K562 (cell line): ENCODE measurements around the gene DUSP10. TPM values are rescaled to one million over a fixed set of nuclear protein-coding genes. Genes with fewer than 3 reads are reported as not detected.

Experiments used
- ATAC-seq: fragments of 200-7000 bp; cut with Tn5 transposase; 3 replicates; pipeline ENCODE4 v1.9.1; 2020; ENCODE audit warnings: moderate library complexity
- BruUV-seq: library from RNA; stranded (reverse); fragments of 400-500 nt; replicated peaks from 2 replicates; lab custom pipeline; 2021; lab: Mats Ljungman, UMichigan
- CTCF ChIA-PET: fragments of 300-600 bp; formaldehyde crosslinking; extraction: SDS; loops from one replicate; lab custom pipeline; 2021; ENCODE audit warnings: low intra/inter-chr PET ratio; lab: Yijun Ruan, JAX
- POLR2A ChIA-PET: fragments of 300-600, 350-650 bp; sonication (Branson Sonifier 250); formaldehyde crosslinking; extraction: SDS; loops from one replicate; lab custom pipeline; 2021; ENCODE audit warnings: antibody characterized with exemption, inconsistent platforms; lab: Yijun Ruan, JAX
- DNase-seq, 4 experiments: peaks; one replicate each; pipeline versions ENCODE4 v3.0.0 to v3.0.0-alpha.2; 2011 to 2018; ENCODE audit warnings: low spot score in 3 of 4, mixed read lengths in 3 of 4; ENCODE audit errors: extremely low read depth in 1 of 4
- FAIRE-seq: peaks from 2 replicates; lab custom pipeline; 2011; peaks lifted over from hg19 to GRCh38; lab: Jason Lieb, UNC
- H2AFZ ChIP-seq: 2 replicates; pipeline ENCODE4 v1.6.0; 2011; ENCODE audit warnings: low read depth, low read length, control low read depth, inconsistent platforms
- H3K27ac ChIP-seq: fragments of 200-600 bp; 3 replicates; pipeline ENCODE4 v1.8.0; 2011; ENCODE audit warnings: low read depth, mild to moderate bottlenecking, control low read depth, inconsistent platforms, low read length, moderate library complexity, mixed read lengths; ENCODE audit errors: extremely low read depth
- H3K27me3 ChIP-seq, 2 experiments: fragments of 300-600 bp in 1 of 2; 2 replicates in 1 of 2; 3 replicates in 1 of 2; pipeline versions ENCODE4 v1.6.0 to v1.8.0; 2011; ENCODE audit warnings: inconsistent platforms in 2 of 2, low read length in 2 of 2, mild to moderate bottlenecking in 1 of 2, mixed read lengths in 1 of 2, moderate library complexity in 1 of 2; ENCODE audit not compliant: control insufficient read depth in 2 of 2, insufficient read depth in 2 of 2
- H3K36me3 ChIP-seq: fragments of 300-600 bp; 3 replicates; pipeline ENCODE4 v1.8.0; 2011; ENCODE audit warnings: mild to moderate bottlenecking, low read length, inconsistent platforms; ENCODE audit not compliant: control insufficient read depth, insufficient read depth
- H3K4me1 ChIP-seq, 2 experiments: fragments of 200-600 bp in 1 of 2; replicated peaks in 1 of 2; 2 replicates in 1 of 2; 3 replicates in 1 of 2; pipeline versions ENCODE4 v1.5.1 to v1.8.0; 2011; ENCODE audit warnings: inconsistent platforms in 2 of 2, low read length in 2 of 2, mild to moderate bottlenecking in 1 of 2, mixed read lengths in 1 of 2, moderate library complexity in 1 of 2; ENCODE audit not compliant: control insufficient read depth in 2 of 2, insufficient read depth in 2 of 2
- H3K4me2 ChIP-seq: 2 replicates; pipeline ENCODE4 v1.6.1; 2011; ENCODE audit warnings: low read length, control low read depth, inconsistent platforms, mixed read lengths; ENCODE audit not compliant: insufficient read depth
- H3K4me3 ChIP-seq: fragments of 200-600 bp; sonication (generic), shearing (Covaris generic); 2 replicates; pipeline ENCODE4 v1.5.1; 2016; ENCODE audit warnings: control low read depth, inconsistent platforms
- H3K79me2 ChIP-seq: fragments of 200-600 bp; 3 replicates; pipeline ENCODE4 v1.8.0; 2011; ENCODE audit warnings: low read length, inconsistent platforms; ENCODE audit not compliant: control insufficient read depth, insufficient read depth
- H3K9ac ChIP-seq, 2 experiments: 2 replicates each; pipeline versions ENCODE4 v1.6.0 to v1.6.1; 2011; ENCODE audit warnings: low read depth in 2 of 2, low read length in 2 of 2, control low read depth in 1 of 2, inconsistent platforms in 1 of 2, mild to moderate bottlenecking in 1 of 2, mixed read lengths in 1 of 2; ENCODE audit not compliant: insufficient read depth in 1 of 2
- H3K9me1 ChIP-seq: one replicate; pipeline ENCODE4 v1.6.0; 2011; ENCODE audit warnings: inconsistent platforms, mild to moderate bottlenecking, low read length, moderate library complexity; ENCODE audit not compliant: control insufficient read depth, insufficient read depth
- H3K9me3 ChIP-seq: replicated peaks from 2 replicates; pipeline ENCODE4 v1.5.1; 2011; ENCODE audit warnings: low read depth, low read length, inconsistent platforms; ENCODE audit not compliant: control insufficient read depth, insufficient read depth
- H4K20me1 ChIP-seq: replicated peaks from 2 replicates; pipeline ENCODE4 v1.6.1; 2011; ENCODE audit warnings: low read length, inconsistent platforms, mixed read lengths; ENCODE audit not compliant: control insufficient read depth, insufficient read depth
- BACH1 ChIP-seq: fragments of 200-800 bp; sonication (Bioruptor generic); IDR thresholded peaks from 2 replicates; pipeline ENCODE4 v1.6.1; 2016; ENCODE audit warnings: missing genetic modification characterization, missing compliant biosample characterization
- C11orf30 ChIP-seq: fragments of 450-650 bp; IDR thresholded peaks from 2 replicates; pipeline ENCODE4 v1.6.1; 2016; ENCODE audit warnings: low read depth, mild to moderate bottlenecking
- CREB1 ChIP-seq, 2 experiments: sonication (generic) in 1 of 2; formaldehyde crosslinking in 1 of 2; IDR thresholded peaks; 2 replicates each; pipeline versions ENCODE4 v1.6.1 to v1.8.0; 2012 to 2022; ENCODE audit warnings: inconsistent platforms in 1 of 2, mild to moderate bottlenecking in 1 of 2, missing genetic modification reagents in 1 of 2, moderate library complexity in 1 of 2
- FOSL1 ChIP-seq: fragments of 200-800 bp; sonication (Bioruptor generic); conservative IDR thresholded peaks from 2 replicates; pipeline ENCODE4 v1.6.1; 2016; ENCODE audit warnings: missing genetic modification characterization, missing compliant biosample characterization
- MAFF ChIP-seq: IDR thresholded peaks from 2 replicates; pipeline ENCODE4 v1.6.1; 2012; ENCODE audit warnings: low read length, improper control_type of control experiment
- MAFG ChIP-seq: fragments of 450-650 bp; conservative IDR thresholded peaks from 2 replicates; pipeline ENCODE4 v1.6.1; 2016; ENCODE audit warnings: missing genetic modification characterization, missing compliant biosample characterization
- MAFK ChIP-seq: IDR thresholded peaks from 2 replicates; pipeline ENCODE4 v1.6.1; 2011; ENCODE audit warnings: low read length, improper control_type of control experiment
- NFE2 ChIP-seq: IDR thresholded peaks from 2 replicates; pipeline ENCODE4 v1.6.1; 2014; ENCODE audit warnings: antibody characterized with exemption, low read depth
- NFE2L1 ChIP-seq: fragments of 450-650 bp; IDR thresholded peaks from 2 replicates; pipeline ENCODE4 v1.6.1; 2016; ENCODE audit warnings: missing genetic modification characterization, low read depth, mild to moderate bottlenecking, missing compliant biosample characterization, moderate library complexity, borderline replicate concordance
- PPARD ChIP-seq: fragments of 250-450 bp; sonication (Bioruptor Pico); IDR thresholded peaks from 2 replicates; pipeline ENCODE4 v1.8.0; 2022; ENCODE audit warnings: inconsistent platforms, mild to moderate bottlenecking, moderate library complexity
- STAG1 ChIP-seq: sonication (generic); formaldehyde crosslinking; IDR thresholded peaks from 2 replicates; pipeline ENCODE4 v1.5.0; 2020; ENCODE audit warnings: missing genetic modification reagents, borderline replicate concordance
- ZKSCAN1 ChIP-seq: fragments of 150-350 bp; IDR thresholded peaks from 2 replicates; pipeline ENCODE4 v1.6.1; 2016; ENCODE audit warnings: low read depth, low read length
- ZNF316 ChIP-seq: fragments of 450-650 bp; IDR thresholded peaks from 2 replicates; pipeline ENCODE4 v1.6.1; 2016
- WGBS: fragments of 100-300 bp; shearing (Covaris generic); methylation state at CpG from one replicate; pipeline ENCODE4 v1.1.6; 2016; ENCODE audit warnings: low coverage, mixed read lengths; ENCODE audit not compliant: insufficient coverage; ENCODE audit errors: missing lambda C conversion rate; 5-methylcytosine and 5-hydroxymethylcytosine counted together
- in situ Hi-C: fragments of 300-500 bp; cut with MboI; formaldehyde crosslinking; loops from 4 replicates; pipeline ENCODE4 v1.15.0; 2018; ENCODE audit warnings: inconsistent platforms, mixed read lengths
- intact Hi-C: fragments of 100-400 bp; cut with micrococcal nuclease; formaldehyde crosslinking; loops from 2 replicates; pipeline ENCODE4 v1.14.2; 2022
- polyA plus RNA-seq, 8 experiments: library from polyadenylated mRNA; depleted of rRNA in 4 of 8; stranded (reverse) in 5 of 8; unstranded in 3 of 8; fragments of >200 nt; fragmentation: Nextera tagmentation in 2 of 8; fragmentation: Illumina TruSeq in 1 of 8; extraction: Ambion mirVana in 2 of 8; extraction: Trizol in 1 of 8; gene quantifications; 2 replicates each; pipeline versions ENCODE4 v1.2.1 to v1.2.3, GENCODE V29; 2011 to 2014; ENCODE audit warnings: inconsistent platforms in 1 of 8, missing spikeins in 1 of 8
- total RNA-seq, 7 experiments: library from RNA; depleted of rRNA in 6 of 7; stranded (reverse); fragments of >200 nt in 6 of 7; fragmentation: Illumina TruSeq in 2 of 7; extraction: Trizol in 2 of 7; gene quantifications; 2 replicates each; pipeline versions ENCODE4 v1.2.1 to v1.2.3, GENCODE V29; 2011 to 2021; ENCODE audit warnings: low replicate concordance in 1 of 7
- TF ChIP-seq, protein P1 (sequence below), 2 experiments: fragments of 200-800 bp in 1 of 2; sonication (Bioruptor generic) in 1 of 2; sonication (generic) in 1 of 2; formaldehyde crosslinking in 1 of 2; IDR thresholded peaks in 1 of 2; conservative IDR thresholded peaks in 1 of 2; 2 replicates each; pipeline versions ENCODE4 v1.5.0 to v1.6.1; 2016 to 2020; ENCODE audit warnings: missing compliant biosample characterization in 1 of 2, missing genetic modification characterization in 1 of 2, missing genetic modification reagents in 1 of 2
- TF ChIP-seq, protein P2 (sequence below): fragments of 250-450 bp; sonication (Bioruptor Pico); IDR thresholded peaks from 2 replicates; pipeline ENCODE4 v1.5.0; 2021; ENCODE audit warnings: mild to moderate bottlenecking, borderline replicate concordance

DUSP10 gene
- total and polyA plus RNA-seq, 9 of the 15 experiments (the other 6 are each of a cell fraction or from before 2014, with no cell fraction given), result 1.7 to 8.3 (median 6.1) TPM

DNA sequence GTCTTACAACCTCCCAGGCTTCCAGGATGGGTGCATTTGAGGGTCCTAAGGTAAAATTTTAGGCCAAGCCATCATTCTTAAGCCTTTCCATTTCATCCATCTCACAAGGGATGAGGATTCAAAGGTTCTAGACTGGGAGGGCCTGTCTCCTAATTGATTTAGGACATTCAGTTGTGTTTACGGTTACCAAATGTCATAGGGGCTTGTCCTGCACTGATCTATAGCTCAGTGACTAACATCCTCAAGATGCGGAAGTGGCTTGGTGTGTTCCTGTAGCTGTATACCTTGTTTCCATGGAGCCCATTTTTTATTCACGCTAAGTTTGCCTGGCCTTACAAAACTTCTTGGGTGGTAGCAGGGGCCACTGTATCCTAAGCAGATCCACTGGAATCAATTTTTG, 52.8 kb downstream of the DUSP10 start (continued):
- TF ChIP-seq, protein P1, sequence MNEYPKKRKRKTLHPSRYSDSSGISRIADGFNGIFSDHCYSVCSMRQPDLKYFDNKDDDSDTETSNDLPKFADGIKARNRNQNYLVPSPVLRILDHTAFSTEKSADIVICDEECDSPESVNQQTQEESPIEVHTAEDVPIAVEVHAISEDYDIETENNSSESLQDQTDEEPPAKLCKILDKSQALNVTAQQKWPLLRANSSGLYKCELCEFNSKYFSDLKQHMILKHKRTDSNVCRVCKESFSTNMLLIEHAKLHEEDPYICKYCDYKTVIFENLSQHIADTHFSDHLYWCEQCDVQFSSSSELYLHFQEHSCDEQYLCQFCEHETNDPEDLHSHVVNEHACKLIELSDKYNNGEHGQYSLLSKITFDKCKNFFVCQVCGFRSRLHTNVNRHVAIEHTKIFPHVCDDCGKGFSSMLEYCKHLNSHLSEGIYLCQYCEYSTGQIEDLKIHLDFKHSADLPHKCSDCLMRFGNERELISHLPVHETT (CRISPR knock-in tag; conservative IDR thresholded peaks at IDR 0.05 in 1 of 2, IDR thresholded peaks at IDR 0.05 in 1 of 2), result 0 out of 4 replicates have a peak, but pooled peaks of 1 of the 2 experiments have one; percentile 18
- peak; percentile 60 for TF ChIP-seq FOSL1 (tag)

DNA sequence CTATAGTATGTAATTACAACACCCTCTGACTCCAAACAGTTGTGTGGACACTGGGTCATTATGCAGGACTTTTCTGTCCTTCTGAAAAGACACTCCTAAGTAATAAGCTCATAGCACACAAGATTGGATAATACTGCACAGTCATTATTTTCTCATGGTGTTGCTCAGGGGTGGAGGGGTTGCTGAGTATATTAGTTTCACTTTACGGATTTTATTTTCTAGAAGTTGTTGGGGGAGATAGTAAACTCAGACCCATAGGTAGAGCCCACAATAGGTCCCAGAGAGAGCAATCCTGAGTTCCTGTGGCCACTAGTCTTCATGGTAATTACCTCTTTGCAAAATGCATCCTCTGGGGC, 53.4 kb downstream of the DUSP10 start:
- ATAC-seq, result peak; percentile 48
- CTCF ChIA-PET, result interaction anchor here (0.6 kb wide), 1 partner anchor 766 kb away, joined by 3 read pairs; no protein-coding TSS in a partner anchor
- Histone ChIP-seq H3K36me3 (no peaks in the 10 kb centered on the region), H3K9me3 (no peaks in the 10 kb centered on the region), H2AFZ (peak overlapping the region; percentile 47; the same call in 1 of the 2 replicates), H3K27ac (peak overlapping the region; percentile 18; the same call in 1 of the 3 replicates), H4K20me1 (no peaks in the 10 kb centered on the region), H3K27me3 (no peaks in the 10 kb centered on the region; a peak in 1 of 5 replicates)
- no TSS peak for BruUV-seq
- no peak for FAIRE-seq
- intact Hi-C loops, result no loop called here
- in situ Hi-C loops, result no loop called here
- peak; percentile 55 for TF ChIP-seq NFE2
- 0 out of 2 replicates have a peak, but pooled peaks have one; percentile 6 for TF ChIP-seq MAFK
- TF ChIP-seq BACH1 (tag), result 0 out of 2 replicates have a peak, but pooled peaks have one; percentile 31
- peak; percentile 68; the same call in 1 of the 2 replicates for TF ChIP-seq C11orf30
- 0 out of 2 replicates have a peak, but pooled peaks have one; percentile 20 for TF ChIP-seq MAFF
- no peak for TF ChIP-seq ZKSCAN1
- peak; percentile 86 for TF ChIP-seq MAFG (tag)
- peak; percentile 16; the same call in 1 of the 2 replicates for TF ChIP-seq NFE2L1 (tag)
- no peak for TF ChIP-seq STAG1 (CRISPR knock-in tag)
- TF ChIP-seq CREB1 (IDR thresholded peaks at IDR 0.05), result no peak
- TF ChIP-seq CREB1 (CRISPR knock-in tag; IDR thresholded peaks at IDR 0.05), result no peak
- TF ChIP-seq, protein P2, sequence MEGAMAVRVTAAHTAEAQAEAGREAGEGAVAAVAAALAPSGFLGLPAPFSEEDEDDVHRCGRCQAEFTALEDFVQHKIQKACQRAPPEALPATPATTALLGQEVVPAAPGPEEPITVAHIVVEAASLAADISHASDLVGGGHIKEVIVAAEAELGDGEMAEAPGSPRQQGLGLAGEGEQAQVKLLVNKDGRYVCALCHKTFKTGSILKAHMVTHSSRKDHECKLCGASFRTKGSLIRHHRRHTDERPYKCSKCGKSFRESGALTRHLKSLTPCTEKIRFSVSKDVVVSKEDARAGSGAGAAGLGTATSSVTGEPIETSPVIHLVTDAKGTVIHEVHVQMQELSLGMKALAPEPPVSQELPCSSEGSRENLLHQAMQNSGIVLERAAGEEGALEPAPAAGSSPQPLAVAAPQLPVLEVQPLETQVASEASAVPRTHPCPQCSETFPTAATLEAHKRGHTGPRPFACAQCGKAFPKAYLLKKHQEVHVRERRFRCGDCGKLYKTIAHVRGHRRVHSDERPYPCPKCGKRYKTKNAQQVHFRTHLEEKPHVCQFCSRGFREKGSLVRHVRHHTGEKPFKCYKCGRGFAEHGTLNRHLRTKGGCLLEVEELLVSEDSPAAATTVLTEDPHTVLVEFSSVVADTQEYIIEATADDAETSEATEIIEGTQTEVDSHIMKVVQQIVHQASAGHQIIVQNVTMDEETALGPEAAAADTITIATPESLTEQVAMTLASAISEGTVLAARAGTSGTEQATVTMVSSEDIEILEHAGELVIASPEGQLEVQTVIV (CRISPR knock-in tag), result no peak
- peak; percentile 61; the same call in 1 of the 2 replicates for TF ChIP-seq ZNF316
- no peak for TF ChIP-seq PPARD (CRISPR knock-in tag)
- TF ChIP-seq, all 486 proteins: peak for 8
- Histone ChIP-seq H3K4me2 (no peak overlapping the region), H3K9ac (no peak overlapping the region), H3K79me2 (no peaks in the 10 kb centered on the region), H3K9me1 (no peaks in the 10 kb centered on the region), H3K4me3 (no peak overlapping the region), H3K4me1 (peaks cover 0 to 16% of the 10 kb centered on the region in 2 experiments; a peak in 2 of 5 replicates)
- 65% methylated on average over 1 of the region's 1 CpG for WGBS
- no peak for DNase-seq
- POLR2A ChIA-PET, result no interaction called here
